ENCODE measurements around the gene TGM5.

Gene TGM5

DNA sequence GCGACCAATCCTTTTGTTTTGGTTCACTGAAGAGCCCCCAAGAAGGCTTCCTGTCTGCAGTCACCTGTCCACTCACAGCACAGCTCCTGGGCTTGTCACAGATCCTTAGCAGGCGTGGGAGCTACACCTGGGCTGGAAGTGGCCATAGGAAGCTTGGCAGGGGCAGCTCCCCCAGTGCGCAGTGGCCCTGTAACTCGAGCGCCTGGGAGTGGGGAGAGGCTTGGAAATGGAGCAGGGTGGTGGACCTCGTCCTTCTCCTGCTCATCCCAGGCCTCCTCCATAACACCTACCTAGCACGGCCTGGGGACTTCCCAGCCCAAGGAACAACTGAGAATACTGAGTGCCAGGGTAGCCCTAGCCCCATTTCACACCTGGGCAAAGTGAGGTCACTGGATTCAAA, 19.3 kb upstream of the TGM5 start:
- DNase-seq, result no peak
- H3K4me3 ChIP-seq, result no peak overlapping the region
- intact Hi-C loops (cut with DNase I; ENCODE audit: low total_unique reads), result loop anchor here (10.0 kb wide), 1 partner anchor 91 kb away; no protein-coding TSS in a partner anchor

GRCh38 chr15:43285609-43286037, 18.9 kb upstream of the TGM5 start:
- Histone ChIP-seq H3K27me3 (peaks cover 0 to 13% of the 10 kb centered on the region in 2 donors), H3K4me3 (no peak overlapping the region), H3K9me3 (no peaks in the 10 kb centered on the region), H3K36me3 (no peaks in the 10 kb centered on the region), H3K4me1 (no peaks in the 10 kb centered on the region), H3K27ac (no peak overlapping the region)
- intact Hi-C loops (cut with DNase I; ENCODE audit: low total_unique reads), result loop anchor here (10.0 kb wide), 1 partner anchor 91 kb away; no protein-coding TSS in a partner anchor
- TF ChIP-seq CTCF (IDR thresholded peaks at IDR 0.05), result peak; percentile 79 to 82
- peak in 1 of 2 donors; percentile 49 for DNase-seq

More for the DNA sequence above, 19.3 kb upstream of the TGM5 start:
- Histone ChIP-seq H3K27ac (no peak overlapping the region), H3K36me3 (no peaks in the 10 kb centered on the region), H3K4me1 (no peaks in the 10 kb centered on the region), H3K27me3 (peaks cover 0 to 13% of the 10 kb centered on the region in 2 donors), H3K9me3 (no peaks in the 10 kb centered on the region)
- no peak for TF ChIP-seq CTCF (IDR thresholded peaks at IDR 0.05)

DNA sequence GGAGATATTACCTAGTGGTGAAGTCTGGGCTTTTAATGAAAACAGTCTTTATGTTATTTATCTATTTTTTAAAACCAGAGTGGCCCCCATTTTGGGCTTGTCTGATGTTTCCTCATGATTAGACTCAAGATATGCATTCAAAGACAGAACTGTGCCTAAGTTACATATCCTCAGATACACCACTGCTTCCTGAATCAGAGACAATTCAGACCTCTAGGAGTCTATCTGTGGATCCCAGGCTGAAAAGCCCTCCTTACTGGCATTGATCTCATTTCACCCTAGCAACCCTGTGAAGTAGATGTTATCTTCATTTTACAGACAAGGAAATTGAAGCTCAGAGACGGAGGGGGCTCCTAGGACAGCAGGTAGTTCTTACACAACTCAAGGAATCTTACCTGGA, 16.8 kb upstream of the TGM5 start:
- no peaks in the 10 kb centered on the region for H3K9me3 ChIP-seq
- no peaks in the 10 kb centered on the region for H3K4me1 ChIP-seq
- H3K4me3 ChIP-seq, result no peak overlapping the region
- no peak overlapping the region for H3K27ac ChIP-seq
- no peaks in the 10 kb centered on the region for H3K36me3 ChIP-seq
- peaks cover 0 to 20% of the 10 kb centered on the region in 2 donors for H3K27me3 ChIP-seq
- intact Hi-C loops (cut with DNase I; ENCODE audit: low total_unique reads), result loop anchor here (5.0 to 10.0 kb wide), 2 partner anchors 56 to 89 kb away; no protein-coding TSS in a partner anchor
- TF ChIP-seq CTCF (IDR thresholded peaks at IDR 0.05), result no peak
- DNase-seq, result no peak

DNA sequence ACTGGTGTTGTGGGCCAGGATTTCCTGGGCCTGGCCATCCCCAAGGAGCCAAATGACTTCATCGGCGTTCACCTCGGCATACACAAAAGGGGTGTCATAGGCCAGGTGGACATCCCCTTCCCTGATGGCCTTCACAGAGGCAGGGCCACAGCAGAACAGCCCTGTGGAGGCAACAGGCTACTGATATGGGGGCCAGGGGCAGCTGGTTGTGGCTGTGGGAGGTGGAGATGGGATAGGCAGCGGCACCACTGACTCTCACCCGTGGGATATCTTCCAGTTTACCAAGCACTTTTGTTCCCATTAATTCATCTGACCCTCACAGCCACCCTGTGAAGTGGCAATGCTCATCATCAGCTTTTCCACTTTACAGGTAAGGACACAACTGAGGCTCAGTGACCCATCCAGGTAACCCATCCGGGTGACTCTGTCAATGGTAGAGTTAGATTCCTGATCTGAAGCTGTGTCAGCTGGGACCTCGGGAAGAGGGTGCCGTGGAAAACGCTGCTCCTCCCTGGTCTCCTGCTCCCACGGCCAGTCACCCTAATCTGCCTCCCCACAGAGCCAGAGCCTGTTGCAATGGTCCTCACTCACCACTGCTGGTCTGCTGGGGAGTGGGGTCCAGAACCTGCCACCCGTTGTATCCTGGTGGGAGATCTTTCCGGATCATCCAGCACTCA, 15.3 kb upstream of the TGM5 start:
- no peaks in the 10 kb centered on the region for H3K9me3 ChIP-seq
- H3K36me3 ChIP-seq, result no peaks in the 10 kb centered on the region
- H3K4me1 ChIP-seq, result no peaks in the 10 kb centered on the region
- H3K27me3 ChIP-seq, result peaks cover 0 to 26% of the 10 kb centered on the region in 2 donors
- TF ChIP-seq CTCF (IDR thresholded peaks at IDR 0.05), result no peak
- H3K4me3 ChIP-seq, result no peak overlapping the region
- intact Hi-C loops (cut with DNase I; ENCODE audit: low total_unique reads), result loop anchor here (5.0 to 10.0 kb wide), 2 partner anchors 55 to 87 kb away; no protein-coding TSS in a partner anchor
- H3K27ac ChIP-seq, result no peak overlapping the region
- DNase-seq, result no peak

DNA sequence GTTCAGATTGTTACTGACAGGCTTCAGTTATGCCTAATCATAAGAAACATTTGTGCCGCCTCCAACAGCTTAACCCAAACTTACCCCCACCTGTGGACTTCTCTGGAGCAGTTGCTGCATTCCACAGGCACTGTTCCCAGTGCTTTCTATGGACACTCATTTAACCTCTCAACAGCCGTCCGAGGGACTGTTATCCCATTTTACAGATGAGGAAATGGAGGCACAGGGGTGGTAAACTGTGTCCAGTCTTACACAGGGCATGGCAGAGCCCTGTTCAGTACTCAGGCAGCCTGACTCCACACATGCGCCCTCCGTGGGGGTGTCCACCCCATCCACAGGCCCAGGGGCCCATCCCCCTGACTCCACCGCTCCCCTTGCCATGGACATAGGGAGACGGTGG, 14.3 kb upstream of the TGM5 start:
- DNase-seq, result no peak
- H3K27ac ChIP-seq, result no peak overlapping the region
- intact Hi-C loops (cut with DNase I; ENCODE audit: low total_unique reads), result loop anchor here (5.0 to 10.0 kb wide), 2 partner anchors 54 to 86 kb away; no protein-coding TSS in a partner anchor

More for the DNA sequence above, 14.3 kb upstream of the TGM5 start:
- Histone ChIP-seq H3K4me3 (no peak overlapping the region), H3K4me1 (no peaks in the 10 kb centered on the region), H3K9me3 (no peaks in the 10 kb centered on the region), H3K36me3 (no peaks in the 10 kb centered on the region), H3K27me3 (peaks cover 0 to 31% of the 10 kb centered on the region in 2 donors)
- no peak for TF ChIP-seq CTCF (IDR thresholded peaks at IDR 0.05)
